WTC11 (cell line): ENCODE results near the gene SLC24A4.

Experiments used
- CBFB ChIP-seq: sonication (generic); formaldehyde crosslinking; IDR thresholded peaks from 2 replicates; pipeline ENCODE4 v1.8.1; 2022; ENCODE audit warnings: mild to moderate bottlenecking, low read depth, missing genetic modification reagents
- KAT7 ChIP-seq: sonication (generic); formaldehyde crosslinking; IDR thresholded peaks from 2 replicates; pipeline ENCODE4 v1.8.1; 2023; ENCODE audit warnings: missing genetic modification reagents, mild to moderate bottlenecking, borderline replicate concordance
- MYBL2 ChIP-seq: sonication (generic); formaldehyde crosslinking; IDR thresholded peaks from 2 replicates; pipeline ENCODE4 v1.8.1; 2023; ENCODE audit warnings: mild to moderate bottlenecking, moderate library complexity, missing genetic modification reagents
- NFYB ChIP-seq: sonication (generic); formaldehyde crosslinking; conservative IDR thresholded peaks from 2 replicates; pipeline ENCODE4 v1.8.0; 2022; ENCODE audit warnings: low read depth, missing genetic modification reagents
- RELA ChIP-seq: sonication (generic); formaldehyde crosslinking; IDR thresholded peaks from 2 replicates; pipeline ENCODE4 v1.8.1; 2022; ENCODE audit warnings: missing genetic modification reagents, mild to moderate bottlenecking, borderline replicate concordance
- TEAD4 ChIP-seq: sonication (generic); formaldehyde crosslinking; IDR thresholded peaks from 2 replicates; pipeline ENCODE4 v1.8.0; 2022; ENCODE audit warnings: mild to moderate bottlenecking, missing genetic modification reagents
- TP53 ChIP-seq: sonication (generic); formaldehyde crosslinking; IDR thresholded peaks from 2 replicates; pipeline ENCODE4 v1.8.1; 2023; ENCODE audit warnings: mild to moderate bottlenecking, missing genetic modification reagents
- ZNF263 ChIP-seq: sonication (generic); formaldehyde crosslinking; IDR thresholded peaks from 2 replicates; pipeline ENCODE4 v1.8.1; 2022; ENCODE audit warnings: low read depth, mild to moderate bottlenecking, moderate library complexity, missing genetic modification reagents
- TF ChIP-seq, protein P1 (sequence below): fragments of 200-600 bp; IDR thresholded peaks from 2 replicates; pipeline ENCODE4 v1.8.0; 2022; ENCODE audit warnings: antibody characterized with exemption
- TF ChIP-seq, protein P2 (sequence below): sonication (generic); formaldehyde crosslinking; IDR thresholded peaks from 2 replicates; pipeline ENCODE4 v1.8.1; 2023; ENCODE audit warnings: mild to moderate bottlenecking, missing genetic modification reagents
- TF ChIP-seq, protein P3 (sequence below): sonication (generic); formaldehyde crosslinking; IDR thresholded peaks from 2 replicates; pipeline ENCODE4 v1.8.1; 2023; ENCODE audit warnings: mild to moderate bottlenecking, missing genetic modification reagents, moderate library complexity

DNA sequence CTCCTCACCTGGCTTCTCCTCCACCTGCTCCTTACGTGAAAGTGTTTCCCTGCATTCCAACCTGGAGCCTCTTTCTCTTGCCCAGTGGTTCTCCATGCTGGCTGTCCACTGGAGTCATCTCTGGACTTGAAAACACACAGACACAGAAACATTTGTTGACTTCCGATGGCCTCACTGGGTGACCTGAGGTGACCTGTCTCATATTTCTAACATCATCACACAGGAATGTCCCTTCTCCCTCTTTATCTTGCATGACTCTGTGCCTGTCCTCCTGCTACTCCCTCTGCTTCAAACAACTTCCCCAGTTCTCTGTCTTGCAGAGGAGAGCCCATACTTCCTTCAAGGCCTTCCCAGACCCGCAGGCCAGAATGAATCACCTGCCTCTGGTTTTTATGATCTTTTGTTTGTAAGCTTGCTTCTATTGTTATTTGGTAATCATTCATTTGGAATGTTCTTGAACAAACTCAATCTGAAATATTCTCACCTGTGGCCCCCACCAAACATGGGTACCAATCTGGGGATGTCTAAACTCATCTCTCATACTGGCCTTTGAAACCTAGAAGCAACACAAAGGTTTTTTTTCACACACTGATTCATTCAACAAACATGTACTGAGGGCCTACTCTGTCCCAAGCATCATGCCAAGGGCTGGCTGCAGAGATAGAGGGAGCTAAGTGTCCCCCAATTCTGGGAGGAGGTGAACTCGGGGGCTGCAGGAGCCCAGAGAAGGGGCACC is 181.0 kb downstream of the SLC24A4 start:
- TF ChIP-seq, protein P1, sequence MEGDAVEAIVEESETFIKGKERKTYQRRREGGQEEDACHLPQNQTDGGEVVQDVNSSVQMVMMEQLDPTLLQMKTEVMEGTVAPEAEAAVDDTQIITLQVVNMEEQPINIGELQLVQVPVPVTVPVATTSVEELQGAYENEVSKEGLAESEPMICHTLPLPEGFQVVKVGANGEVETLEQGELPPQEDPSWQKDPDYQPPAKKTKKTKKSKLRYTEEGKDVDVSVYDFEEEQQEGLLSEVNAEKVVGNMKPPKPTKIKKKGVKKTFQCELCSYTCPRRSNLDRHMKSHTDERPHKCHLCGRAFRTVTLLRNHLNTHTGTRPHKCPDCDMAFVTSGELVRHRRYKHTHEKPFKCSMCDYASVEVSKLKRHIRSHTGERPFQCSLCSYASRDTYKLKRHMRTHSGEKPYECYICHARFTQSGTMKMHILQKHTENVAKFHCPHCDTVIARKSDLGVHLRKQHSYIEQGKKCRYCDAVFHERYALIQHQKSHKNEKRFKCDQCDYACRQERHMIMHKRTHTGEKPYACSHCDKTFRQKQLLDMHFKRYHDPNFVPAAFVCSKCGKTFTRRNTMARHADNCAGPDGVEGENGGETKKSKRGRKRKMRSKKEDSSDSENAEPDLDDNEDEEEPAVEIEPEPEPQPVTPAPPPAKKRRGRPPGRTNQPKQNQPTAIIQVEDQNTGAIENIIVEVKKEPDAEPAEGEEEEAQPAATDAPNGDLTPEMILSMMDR = no peak
- no peak for TF ChIP-seq KAT7 (CRISPR knock-in tag)
- TF ChIP-seq ZNF263 (CRISPR knock-in tag) = no peak
- TF ChIP-seq, protein P2, sequence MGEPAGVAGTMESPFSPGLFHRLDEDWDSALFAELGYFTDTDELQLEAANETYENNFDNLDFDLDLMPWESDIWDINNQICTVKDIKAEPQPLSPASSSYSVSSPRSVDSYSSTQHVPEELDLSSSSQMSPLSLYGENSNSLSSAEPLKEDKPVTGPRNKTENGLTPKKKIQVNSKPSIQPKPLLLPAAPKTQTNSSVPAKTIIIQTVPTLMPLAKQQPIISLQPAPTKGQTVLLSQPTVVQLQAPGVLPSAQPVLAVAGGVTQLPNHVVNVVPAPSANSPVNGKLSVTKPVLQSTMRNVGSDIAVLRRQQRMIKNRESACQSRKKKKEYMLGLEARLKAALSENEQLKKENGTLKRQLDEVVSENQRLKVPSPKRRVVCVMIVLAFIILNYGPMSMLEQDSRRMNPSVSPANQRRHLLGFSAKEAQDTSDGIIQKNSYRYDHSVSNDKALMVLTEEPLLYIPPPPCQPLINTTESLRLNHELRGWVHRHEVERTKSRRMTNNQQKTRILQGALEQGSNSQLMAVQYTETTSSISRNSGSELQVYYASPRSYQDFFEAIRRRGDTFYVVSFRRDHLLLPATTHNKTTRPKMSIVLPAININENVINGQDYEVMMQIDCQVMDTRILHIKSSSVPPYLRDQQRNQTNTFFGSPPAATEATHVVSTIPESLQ (CRISPR knock-in tag) = no peak
- TF ChIP-seq, protein P3, sequence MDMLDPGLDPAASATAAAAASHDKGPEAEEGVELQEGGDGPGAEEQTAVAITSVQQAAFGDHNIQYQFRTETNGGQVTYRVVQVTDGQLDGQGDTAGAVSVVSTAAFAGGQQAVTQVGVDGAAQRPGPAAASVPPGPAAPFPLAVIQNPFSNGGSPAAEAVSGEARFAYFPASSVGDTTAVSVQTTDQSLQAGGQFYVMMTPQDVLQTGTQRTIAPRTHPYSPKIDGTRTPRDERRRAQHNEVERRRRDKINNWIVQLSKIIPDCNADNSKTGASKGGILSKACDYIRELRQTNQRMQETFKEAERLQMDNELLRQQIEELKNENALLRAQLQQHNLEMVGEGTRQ = no peak
- TF ChIP-seq RELA = no peak
- no peak for TF ChIP-seq TEAD4 (CRISPR knock-in tag)
- no peak for TF ChIP-seq TP53
- TF ChIP-seq NFYB = no peak
- TF ChIP-seq MYBL2 (CRISPR knock-in tag) = no peak
- no peak for TF ChIP-seq CBFB
